Naive B cell (primary cell): ENCODE measurements around the gene PTPRU. TPM values are rescaled to one million over a fixed set of nuclear protein-coding genes. Genes with fewer than 3 reads are reported as not detected.

Experiments used
- ATAC-seq, 2 donors: fragments of 150-1000 bp; cut with Tn5 transposase; 2 replicates each; pipeline ENCODE4 v1.10.0; 2021; ENCODE audit warnings: low read depth in 2 of 2, mild to moderate bottlenecking in 2 of 2, moderate library complexity in 2 of 2
- DNase-seq: peaks from one replicate; pipeline ENCODE4 v3.0.0; 2022
- H3K27ac Mint-ChIP-seq, 6 donors: one replicate each; pipeline ENCODE4 v1.8.0; 2020 to 2022; ENCODE audit warnings: mild to moderate bottlenecking in 6 of 6, mixed read lengths in 6 of 6, moderate library complexity in 5 of 6, inconsistent platforms in 2 of 6
- H3K27me3 Mint-ChIP-seq, 3 donors: one replicate each; pipeline ENCODE4 v1.8.0; 2021 to 2022; ENCODE audit warnings: mixed read lengths in 3 of 3, mild to moderate bottlenecking in 1 of 3
- H3K36me3 Mint-ChIP-seq, 2 donors: one replicate each; pipeline ENCODE4 v1.8.0; 2020 to 2022; ENCODE audit warnings: mixed read lengths in 2 of 2, inconsistent platforms in 1 of 2, mild to moderate bottlenecking in 1 of 2
- H3K4me1 Mint-ChIP-seq, 3 donors: one replicate each; pipeline ENCODE4 v1.8.0; 2020 to 2022; ENCODE audit warnings: mixed read lengths in 3 of 3, inconsistent platforms in 1 of 3, mild to moderate bottlenecking in 1 of 3, moderate library complexity in 1 of 3
- H3K4me3 Mint-ChIP-seq, 8 donors: one replicate each; pipeline ENCODE4 v1.8.0; 2020 to 2022; ENCODE audit warnings: mild to moderate bottlenecking in 8 of 8, mixed read lengths in 8 of 8, moderate library complexity in 8 of 8, inconsistent platforms in 2 of 8
- H3K9me3 Mint-ChIP-seq, 7 donors: one replicate each; pipeline ENCODE4 v1.8.0; 2020 to 2022; ENCODE audit warnings: mixed read lengths in 7 of 7, mild to moderate bottlenecking in 5 of 7, inconsistent platforms in 2 of 7, moderate library complexity in 1 of 7
- polyA plus RNA-seq, 6 donors: library from polyadenylated mRNA; unstranded; fragments of 300-500 nt; fragmentation: Illumina TruSeq; gene quantifications; one replicate each; pipeline ENCODE4 v1.2.3, GENCODE V29; 2021; ENCODE audit warnings: low read depth in 6 of 6

Gene PTPRU
- polyA plus RNA-seq, 6 donors from 2014 or later: not detected

DNA sequence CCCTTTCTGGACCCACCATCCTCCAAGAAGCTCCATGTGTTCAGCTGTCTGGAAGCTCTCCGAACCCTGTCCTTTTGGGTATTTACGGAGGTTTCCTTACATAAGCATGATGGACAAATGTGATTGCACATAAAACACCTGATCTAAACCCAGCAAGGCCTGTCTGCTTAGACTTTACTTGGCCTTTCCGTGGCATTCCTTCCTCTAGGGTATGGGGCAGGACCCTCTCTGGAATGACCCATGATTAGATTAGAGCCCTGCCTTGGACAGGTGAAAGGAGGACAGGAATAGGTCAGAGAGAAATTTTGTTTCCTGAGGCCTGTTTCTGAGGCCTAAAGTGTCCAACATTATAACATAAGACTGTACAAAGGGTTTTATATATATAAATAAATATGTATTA, 16.9 kb downstream of the PTPRU start:
- H3K4me3 Mint-ChIP-seq: no peak overlapping the region
- no peaks in the 10 kb centered on the region for H3K4me1 Mint-ChIP-seq
- ATAC-seq (no peak), DNase-seq (no peak)
- H3K27ac Mint-ChIP-seq: no peak overlapping the region
- H3K9me3 Mint-ChIP-seq: no peaks in the 10 kb centered on the region
- H3K36me3 Mint-ChIP-seq: no peaks in the 10 kb centered on the region
- H3K27me3 Mint-ChIP-seq: peaks cover 14 to 56% (median 49%) of the 10 kb centered on the region in 3 donors

DNA sequence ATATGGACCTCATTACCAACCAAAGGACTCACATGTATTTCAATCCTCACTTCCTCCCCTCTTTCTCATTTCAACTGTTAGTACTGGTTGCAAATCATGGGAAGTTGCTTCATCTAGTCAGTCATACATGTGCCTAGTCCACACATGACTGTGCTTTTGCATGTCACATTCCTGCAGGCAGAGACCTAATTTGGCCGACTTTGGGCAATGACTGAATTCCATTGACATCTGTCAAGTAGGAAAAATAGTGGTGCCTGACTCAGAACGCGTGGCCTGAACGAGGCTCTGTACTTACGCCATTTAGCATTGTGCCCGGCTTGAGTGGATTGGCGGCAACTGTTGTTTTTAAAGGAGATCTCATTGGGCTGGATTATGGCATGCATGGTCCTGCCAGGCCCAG, 18.0 kb downstream of the PTPRU start:
- Mint-ChIP-seq H3K4me1 (no peaks in the 10 kb centered on the region), H3K36me3 (no peaks in the 10 kb centered on the region), H3K27me3 (peaks cover 14 to 53% (median 49%) of the 10 kb centered on the region in 3 donors), H3K9me3 (no peaks in the 10 kb centered on the region), H3K4me3 (no peak overlapping the region), H3K27ac (no peak overlapping the region)
- ATAC-seq (no peak), DNase-seq (no peak)

DNA sequence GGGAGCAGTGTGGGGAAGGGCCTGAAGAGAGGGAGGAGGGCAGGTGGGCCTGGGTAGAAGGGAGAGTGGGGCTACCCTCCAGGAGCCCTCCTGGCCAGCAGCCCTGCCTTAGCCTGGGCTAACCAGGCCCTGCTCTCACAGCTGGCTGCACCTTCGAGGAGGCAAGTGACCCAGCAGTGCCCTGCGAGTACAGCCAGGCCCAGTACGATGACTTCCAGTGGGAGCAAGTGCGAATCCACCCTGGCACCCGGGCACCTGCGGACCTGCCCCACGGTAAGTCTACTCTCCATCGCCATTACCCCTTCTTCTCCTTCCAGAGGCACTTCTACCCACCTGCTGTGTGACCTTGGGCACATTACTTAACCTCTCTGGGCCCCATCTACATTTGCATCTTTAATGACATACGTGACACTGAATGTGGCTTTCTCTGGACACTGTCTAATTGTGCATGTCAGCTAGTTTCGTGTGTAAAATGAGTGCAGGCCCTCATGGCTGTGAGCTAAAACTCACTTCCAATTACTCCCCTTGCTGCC, 18.9 kb downstream of the PTPRU start:
- H3K27ac Mint-ChIP-seq: no peak overlapping the region
- DNase-seq (no peak), ATAC-seq (no peak)
- peaks cover 0 to 1% (median 0%) of the 10 kb centered on the region in 7 donors for H3K9me3 Mint-ChIP-seq
- H3K4me3 Mint-ChIP-seq: no peak overlapping the region
- peaks cover 2 to 4% (median 4%) of the 10 kb centered on the region in 3 donors for H3K4me1 Mint-ChIP-seq
- H3K27me3 Mint-ChIP-seq: peaks cover 17 to 50% (median 47%) of the 10 kb centered on the region in 3 donors
- H3K36me3 Mint-ChIP-seq: no peaks in the 10 kb centered on the region

DNA sequence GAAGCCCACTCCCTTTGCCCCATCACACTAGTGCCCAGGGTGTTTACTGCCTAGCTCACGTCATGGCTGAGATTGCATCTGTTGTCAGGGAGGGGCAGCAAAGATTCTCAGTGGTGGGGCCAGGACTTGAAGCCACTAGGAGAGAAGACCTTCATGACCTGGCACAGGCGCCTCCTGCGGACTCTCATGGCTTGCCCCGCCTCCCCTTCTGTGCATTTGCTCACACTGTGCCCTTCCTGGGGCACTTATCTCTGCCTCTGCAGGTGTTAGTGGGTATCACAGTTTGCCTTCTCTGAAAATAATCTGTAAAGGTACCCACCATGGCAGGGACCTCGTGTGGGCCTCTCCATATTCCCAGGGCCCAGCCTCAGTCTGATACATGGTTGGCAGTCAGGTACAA, 20.1 kb downstream of the PTPRU start:
- Mint-ChIP-seq H3K4me1 (peaks cover 5 to 11% (median 7%) of the 10 kb centered on the region in 3 donors), H3K36me3 (no peaks in the 10 kb centered on the region), H3K27ac (no peak overlapping the region), H3K27me3 (peaks cover 28 to 60% (median 59%) of the 10 kb centered on the region in 3 donors), H3K9me3 (peaks cover 0 to 3% (median 0%) of the 10 kb centered on the region in 7 donors), H3K4me3 (no peak overlapping the region)
- peak in 1 of 2 donors; percentile 35 for ATAC-seq
- no peak for DNase-seq

DNA sequence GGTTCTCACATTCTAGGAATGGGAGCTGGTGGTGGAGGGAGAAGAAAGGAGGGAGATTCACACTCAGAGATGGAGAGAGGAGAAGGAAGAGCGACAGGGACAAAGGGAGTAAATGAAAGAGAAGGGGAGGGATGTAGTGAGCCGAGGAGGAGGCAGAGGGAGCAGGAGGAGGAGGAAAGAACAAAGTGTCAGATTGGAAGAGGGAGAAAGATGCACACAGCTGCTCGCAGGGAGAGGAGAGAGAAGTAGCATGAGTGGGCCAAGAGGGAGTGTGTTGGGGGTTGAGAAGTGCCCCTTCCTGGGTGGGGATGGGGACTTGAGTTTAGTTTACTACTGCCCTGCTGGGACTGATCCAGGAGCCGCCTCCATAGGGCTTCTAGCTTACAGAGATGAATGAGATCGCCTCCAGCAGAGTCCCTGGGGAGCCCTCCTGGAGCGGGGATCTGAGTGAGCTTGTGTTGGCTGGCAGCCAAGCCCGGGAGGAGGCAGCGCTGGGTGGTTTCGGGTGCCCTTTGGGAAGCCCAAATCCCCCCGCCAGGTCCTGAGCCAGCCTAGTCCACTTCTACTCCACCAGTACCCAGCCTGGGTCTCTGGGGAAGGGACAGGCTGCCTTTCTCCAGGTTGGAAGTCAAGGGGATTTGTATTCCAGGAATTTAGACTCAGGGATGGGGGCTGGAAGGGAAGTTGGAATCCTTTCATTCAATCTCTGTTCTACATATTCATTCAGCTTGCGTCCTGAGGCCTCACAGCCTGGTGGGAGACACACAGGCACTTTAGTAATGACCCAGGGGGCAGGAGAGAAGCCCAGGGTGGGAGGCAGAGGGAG, 20.9 kb downstream of the PTPRU start:
- H3K27me3 Mint-ChIP-seq: peaks cover 34 to 67% (median 65%) of the 10 kb centered on the region in 3 donors
- H3K9me3 Mint-ChIP-seq: peaks cover 0 to 3% (median 0%) of the 10 kb centered on the region in 7 donors
- H3K4me3 Mint-ChIP-seq: peak overlapping the region in 3 of 8 donors; percentile 23 to 45 (median 39)
- H3K4me1 Mint-ChIP-seq: peaks cover 5 to 11% (median 7%) of the 10 kb centered on the region in 3 donors
- ATAC-seq: no peak
- H3K27ac Mint-ChIP-seq: peak overlapping the region in 1 of 6 donors; percentile 16
- no peak for DNase-seq
- H3K36me3 Mint-ChIP-seq: no peaks in the 10 kb centered on the region

DNA sequence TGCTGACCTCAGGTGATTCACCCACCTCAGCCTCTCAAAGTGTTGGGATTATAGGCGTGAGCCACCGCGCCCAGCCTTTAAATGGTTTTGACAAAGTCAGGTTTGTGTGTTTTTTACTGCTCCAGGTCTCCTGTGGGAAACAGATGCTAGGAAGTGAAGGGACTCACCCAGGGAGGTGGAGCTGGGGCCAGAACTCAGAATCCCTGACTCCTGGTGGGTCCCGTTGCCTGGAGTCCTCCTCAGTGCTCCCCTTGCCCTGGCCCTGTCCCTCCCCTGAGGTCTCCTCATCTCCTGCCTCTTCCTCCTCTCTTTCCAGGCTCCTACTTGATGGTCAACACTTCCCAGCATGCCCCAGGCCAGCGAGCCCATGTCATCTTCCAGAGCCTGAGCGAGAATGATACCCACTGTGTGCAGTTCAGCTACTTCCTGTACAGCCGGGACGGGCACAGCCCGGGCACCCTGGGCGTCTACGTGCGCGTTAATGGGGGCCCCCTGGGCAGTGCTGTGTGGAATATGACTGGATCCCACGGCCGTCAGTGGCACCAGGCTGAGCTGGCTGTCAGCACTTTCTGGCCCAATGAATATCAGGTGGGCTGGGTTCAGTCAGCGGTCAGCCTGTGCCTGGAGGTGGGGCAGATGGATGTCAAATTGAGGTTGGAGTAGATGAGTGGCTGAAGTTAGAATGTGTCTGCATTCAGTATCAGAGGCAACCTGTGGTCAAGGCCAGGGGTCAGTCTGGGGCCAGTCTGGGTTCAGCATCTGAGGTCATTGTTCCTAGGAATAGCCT, 22.1 kb downstream of the PTPRU start:
- Mint-ChIP-seq H3K4me1 (peaks cover 5 to 11% (median 7%) of the 10 kb centered on the region in 3 donors), H3K4me3 (peak overlapping the region in 6 of 8 donors; percentile 8 to 69 (median 49)), H3K27me3 (peaks cover 40 to 69% (median 65%) of the 10 kb centered on the region in 3 donors)

DNA sequence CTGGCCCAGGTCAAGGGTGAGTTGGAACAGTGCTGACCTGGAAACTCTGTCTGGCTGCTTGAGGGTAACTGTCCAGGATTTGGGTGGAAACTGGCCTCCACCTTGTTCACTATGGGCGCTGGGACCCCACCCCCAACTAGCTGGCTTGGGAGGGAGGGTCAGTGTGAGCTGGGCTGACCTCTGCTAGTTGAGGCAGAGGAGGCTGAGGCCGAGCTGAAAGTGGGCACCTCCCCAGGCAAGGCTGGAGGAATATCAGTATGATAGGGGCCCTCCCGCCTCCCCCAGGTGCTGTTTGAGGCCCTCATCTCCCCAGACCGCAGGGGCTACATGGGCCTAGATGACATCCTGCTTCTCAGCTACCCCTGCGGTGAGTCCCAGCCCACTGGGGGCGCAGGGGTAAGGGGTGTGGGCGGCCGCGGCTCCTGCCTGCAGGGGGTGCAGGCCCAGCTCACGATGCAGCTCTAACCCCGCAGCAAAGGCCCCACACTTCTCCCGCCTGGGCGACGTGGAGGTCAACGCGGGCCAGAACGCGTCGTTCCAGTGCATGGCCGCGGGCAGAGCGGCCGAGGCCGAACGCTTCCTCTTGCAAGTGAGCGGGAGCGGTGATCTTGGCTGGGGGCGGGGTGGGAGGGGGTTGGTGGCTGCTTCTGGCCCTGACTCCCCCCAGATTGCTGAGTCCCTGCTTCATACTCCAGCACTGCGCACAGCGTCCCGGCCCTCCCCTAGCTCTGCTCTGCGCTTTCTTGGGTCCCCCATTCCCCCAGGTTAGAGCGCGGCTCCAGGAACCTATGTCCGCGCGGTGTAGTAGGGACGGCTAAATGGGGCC, 22.9 kb downstream of the PTPRU start:
- Mint-ChIP-seq H3K27ac (no peak overlapping the region), H3K4me1 (peaks cover 5 to 11% (median 7%) of the 10 kb centered on the region in 3 donors), H3K27me3 (peaks cover 43 to 69% (median 65%) of the 10 kb centered on the region in 3 donors), H3K4me3 (peak overlapping the region in 7 of 8 donors; percentile 53 to 87 (median 69)), H3K36me3 (no peaks in the 10 kb centered on the region), H3K9me3 (peaks cover 0 to 8% (median 0%) of the 10 kb centered on the region in 7 donors)
- DNase-seq (no peak), ATAC-seq (peak; percentile 38 to 48)

More for the DNA sequence above, 22.1 kb downstream of the PTPRU start:
- Mint-ChIP-seq H3K9me3 (peaks cover 0 to 3% (median 0%) of the 10 kb centered on the region in 7 donors), H3K36me3 (no peaks in the 10 kb centered on the region), H3K27ac (no peak overlapping the region)
- no peak for DNase-seq
- ATAC-seq: no peak

DNA sequence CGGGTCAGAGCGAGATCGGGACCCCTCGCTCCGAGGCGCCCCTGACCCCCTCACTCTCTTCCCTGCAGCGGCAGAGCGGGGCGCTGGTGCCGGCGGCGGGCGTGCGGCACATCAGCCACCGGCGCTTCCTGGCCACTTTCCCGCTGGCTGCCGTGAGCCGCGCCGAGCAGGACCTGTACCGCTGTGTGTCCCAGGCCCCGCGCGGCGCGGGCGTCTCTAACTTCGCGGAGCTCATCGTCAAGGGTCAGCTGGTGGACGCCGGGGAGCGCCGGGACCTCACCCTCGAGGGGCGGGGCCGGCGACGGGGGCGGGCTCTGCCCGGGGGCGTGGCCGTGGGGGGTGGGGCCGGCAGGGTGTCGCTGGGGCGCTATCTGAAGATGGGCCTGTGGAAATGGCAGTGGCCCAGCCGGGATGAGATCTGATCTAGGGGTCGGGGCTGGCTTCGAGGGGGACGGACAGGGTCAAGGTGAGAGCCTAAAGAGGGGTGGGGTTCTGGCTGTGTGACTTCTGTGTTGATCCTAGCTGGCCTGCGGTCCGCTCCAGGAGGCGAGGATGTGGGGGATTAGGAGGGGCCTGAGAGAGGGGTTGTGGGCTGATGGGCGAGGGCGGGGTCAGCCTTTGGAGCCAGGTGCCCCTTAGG, 23.6 kb downstream of the PTPRU start:
- peak; percentile 56 to 57 for ATAC-seq
- peak; percentile 7 for DNase-seq
- H3K27ac Mint-ChIP-seq: no peak overlapping the region

DNA sequence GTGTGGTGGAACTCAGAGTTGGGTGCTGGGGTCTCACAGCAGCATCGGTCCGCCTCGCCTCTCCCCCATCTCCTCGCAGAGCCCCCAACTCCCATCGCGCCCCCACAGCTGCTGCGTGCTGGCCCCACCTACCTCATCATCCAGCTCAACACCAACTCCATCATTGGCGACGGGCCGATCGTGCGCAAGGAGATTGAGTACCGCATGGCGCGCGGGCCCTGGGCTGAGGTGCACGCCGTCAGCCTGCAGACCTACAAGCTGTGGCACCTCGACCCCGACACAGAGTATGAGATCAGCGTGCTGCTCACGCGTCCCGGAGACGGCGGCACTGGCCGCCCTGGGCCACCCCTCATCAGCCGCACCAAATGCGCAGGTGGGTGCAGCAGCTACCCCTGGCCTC, 24.2 kb downstream of the PTPRU start:
- H3K27me3 Mint-ChIP-seq: peaks cover 43 to 59% (median 58%) of the 10 kb centered on the region in 3 donors
- ATAC-seq: no peak
- no peaks in the 10 kb centered on the region for H3K36me3 Mint-ChIP-seq
- H3K4me3 Mint-ChIP-seq: peak overlapping the region in 7 of 8 donors; percentile 67 to 89 (median 86)
- no peak overlapping the region for H3K27ac Mint-ChIP-seq
- peaks cover 5 to 11% (median 7%) of the 10 kb centered on the region in 3 donors for H3K4me1 Mint-ChIP-seq
- H3K9me3 Mint-ChIP-seq: peaks cover 0 to 8% (median 0%) of the 10 kb centered on the region in 7 donors
- DNase-seq: no peak

More for the DNA sequence above, 23.6 kb downstream of the PTPRU start:
- Mint-ChIP-seq H3K4me1 (peaks cover 5 to 11% (median 7%) of the 10 kb centered on the region in 3 donors), H3K36me3 (no peaks in the 10 kb centered on the region), H3K27me3 (peaks cover 43 to 62% (median 59%) of the 10 kb centered on the region in 3 donors), H3K4me3 (peak overlapping the region; percentile 53 to 89 (median 86)), H3K9me3 (peaks cover 0 to 8% (median 0%) of the 10 kb centered on the region in 7 donors)

DNA sequence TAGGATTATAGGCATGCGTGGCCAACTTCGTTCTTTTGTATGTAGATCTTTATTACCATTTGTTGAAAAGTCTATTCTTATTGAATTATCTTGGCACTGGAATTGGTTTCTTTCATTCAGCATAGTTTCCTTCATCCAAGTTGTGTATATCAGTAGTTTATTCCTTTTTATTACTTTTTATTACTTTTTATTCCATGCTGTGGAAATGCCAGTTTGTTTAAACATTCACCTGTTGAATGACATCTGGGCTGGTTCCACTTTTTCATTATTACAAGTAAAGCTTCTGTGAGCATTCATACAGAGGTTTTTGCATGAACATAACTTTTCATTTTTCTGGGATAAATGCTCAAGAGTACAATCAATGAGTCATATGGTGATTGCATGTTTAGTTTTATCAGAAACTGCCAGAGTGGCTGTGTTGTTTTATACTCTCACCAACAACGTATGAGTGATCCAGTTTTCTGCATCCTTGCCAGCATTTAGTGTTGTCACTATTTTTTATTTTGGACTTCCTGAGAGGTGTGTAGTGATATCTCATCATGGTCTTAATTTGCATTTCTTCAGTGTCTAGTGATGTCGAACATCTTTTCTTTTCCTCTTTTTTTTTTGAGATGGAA, 28.6 kb downstream of the PTPRU start:
- ATAC-seq (no peak), DNase-seq (no peak)
- peaks cover 62 to 67% (median 62%) of the 10 kb centered on the region in 3 donors for H3K27me3 Mint-ChIP-seq
- peaks cover 0 to 8% (median 0%) of the 10 kb centered on the region in 7 donors for H3K9me3 Mint-ChIP-seq
- no peak overlapping the region for H3K4me3 Mint-ChIP-seq
- H3K36me3 Mint-ChIP-seq: no peaks in the 10 kb centered on the region
- H3K27ac Mint-ChIP-seq: peak overlapping the region in 1 of 6 donors; percentile 61
- H3K4me1 Mint-ChIP-seq: peaks cover 5 to 10% (median 7%) of the 10 kb centered on the region in 3 donors

DNA sequence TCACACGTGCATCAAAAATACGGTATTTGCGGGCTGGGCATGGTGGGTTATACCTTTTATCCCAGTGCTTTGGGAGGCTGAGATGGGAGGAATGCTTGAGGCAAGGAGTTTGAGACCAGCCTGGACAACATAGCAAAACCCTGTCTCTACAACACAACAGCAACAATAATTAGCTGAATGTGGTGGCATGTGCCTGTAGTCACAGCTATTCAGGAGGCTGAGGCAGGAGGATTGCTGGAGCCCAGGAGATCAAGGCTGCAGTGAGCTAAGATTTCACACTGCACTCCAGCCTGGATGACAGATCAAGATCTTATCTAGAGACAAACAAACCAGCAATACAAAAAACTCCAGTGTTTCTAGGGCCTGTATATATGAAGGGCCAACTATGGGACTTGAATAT, 30.6 kb downstream of the PTPRU start:
- peaks cover 0 to 7% (median 0%) of the 10 kb centered on the region in 7 donors for H3K9me3 Mint-ChIP-seq
- peak overlapping the region in 1 of 8 donors; percentile 16 for H3K4me3 Mint-ChIP-seq
- ATAC-seq (no peak), DNase-seq (no peak)
- H3K4me1 Mint-ChIP-seq: no peaks in the 10 kb centered on the region
- peaks cover 50 to 66% (median 62%) of the 10 kb centered on the region in 3 donors for H3K27me3 Mint-ChIP-seq
- no peak overlapping the region for H3K27ac Mint-ChIP-seq
- H3K36me3 Mint-ChIP-seq: no peaks in the 10 kb centered on the region
